GM12878 (cell line): Measurements from ENCODE around the gene FBXO3. TPM values are rescaled to one million over a fixed set of nuclear protein-coding genes. Genes with fewer than 3 reads are reported as not detected.

ENCODE experiments used
- CEBPZ ChIP-seq: fragments of 150-350 bp; IDR thresholded peaks from 2 replicates; pipeline ENCODE4 v1.6.1; 2016; ENCODE audit warnings: low read depth, low read length
- HSF1 ChIP-seq: fragments of 150-350 bp; IDR thresholded peaks from 2 replicates; pipeline ENCODE4 v1.6.1; 2014; ENCODE audit warnings: mild to moderate bottlenecking, low read depth, low read length
- IRF3 ChIP-seq: fragments of 450-650 bp; IDR thresholded peaks from 2 replicates; pipeline ENCODE4 v1.6.1; 2014; ENCODE audit warnings: mild to moderate bottlenecking
- MEF2A ChIP-seq: IDR thresholded peaks from 2 replicates; pipeline ENCODE4 v1.6.1; 2011; ENCODE audit warnings: low read depth, mild to moderate bottlenecking, low read length, moderate library complexity; ENCODE audit not compliant: insufficient read depth
- MEF2B ChIP-seq: fragments of 450-650 bp; IDR thresholded peaks from 2 replicates; pipeline ENCODE4 v1.6.1; 2018; ENCODE audit warnings: mild to moderate bottlenecking, moderate library complexity; ENCODE audit not compliant: partially characterized antibody, poor library complexity, severe bottlenecking
- MLLT1 ChIP-seq: fragments of 450-650 bp; IDR thresholded peaks from 2 replicates; pipeline ENCODE4 v1.6.1; 2016; ENCODE audit warnings: mild to moderate bottlenecking
- NR2F1 ChIP-seq: fragments of 450-650 bp; conservative IDR thresholded peaks from 2 replicates; pipeline ENCODE4 v1.6.1; 2017; ENCODE audit warnings: mild to moderate bottlenecking
- POU2F2 ChIP-seq: IDR thresholded peaks from 3 replicates; pipeline ENCODE4 v1.6.1; 2011; ENCODE audit warnings: low read depth, mild to moderate bottlenecking, low read length, borderline replicate concordance
- RCOR1 ChIP-seq: conservative IDR thresholded peaks from 2 replicates; pipeline ENCODE4 v1.6.1; 2012; ENCODE audit warnings: low read depth, low read length, improper control_type of control experiment
- WRNIP1 ChIP-seq: IDR thresholded peaks from 2 replicates; pipeline ENCODE4 v1.6.1; 2011; ENCODE audit warnings: low read depth, low read length, improper control_type of control experiment, borderline replicate concordance
- ZBTB4 ChIP-seq: fragments of 450-650 bp; formaldehyde crosslinking; IDR thresholded peaks from 2 replicates; pipeline ENCODE4 v1.4.0; 2022; ENCODE audit warnings: mild to moderate bottlenecking, moderate library complexity
- ZNF24 ChIP-seq: fragments of 450-650 bp; IDR thresholded peaks from 2 replicates; pipeline ENCODE4 v1.6.1; 2017; ENCODE audit warnings: antibody characterized with exemption, mild to moderate bottlenecking
- ZNF592 ChIP-seq: fragments of 450-650 bp; IDR thresholded peaks from 2 replicates; pipeline ENCODE4 v1.6.1; 2017; ENCODE audit warnings: mild to moderate bottlenecking, moderate library complexity
- polyA plus RNA-seq, 11 experiments: library from polyadenylated mRNA; depleted of rRNA in 4 of 11; unstranded in 6 of 11; stranded (reverse) in 5 of 11; fragments of >200 nt; fragmentation: Nextera tagmentation in 4 of 11; fragmentation: Illumina TruSeq in 1 of 11; extraction: Ambion mirVana in 4 of 11; extraction: Trizol in 1 of 11; gene quantifications; 1 replicate in 1 of 11; 2 replicates in 10 of 11; pipeline versions ENCODE4 v1.2.1 to v1.2.3, GENCODE V29; 2011 to 2016; ENCODE audit warnings: inconsistent platforms in 2 of 11, missing spikeins in 2 of 11, low read depth in 1 of 11
- total RNA-seq, 4 experiments: library from RNA; depleted of rRNA in 3 of 4; stranded (reverse); fragments of >200 nt in 3 of 4; fragmentation: Illumina TruSeq in 1 of 4; extraction: Trizol in 1 of 4; gene quantifications; 2 replicates each; pipeline versions ENCODE4 v1.2.1 to v1.2.3, GENCODE V29; 2013 to 2021

FBXO3 gene
- total and polyA plus RNA-seq, 10 of the 15 experiments (the other 5 are each of a cell fraction or from before 2014, with no cell fraction given) = 8.9 to 33.4 (median 13.8) TPM

GRCh38 chr11:33722590-33723234 lies 51.6 kb downstream of the FBXO3 start (continued):
- TF ChIP-seq IRF3 = no peak
- TF ChIP-seq ZNF24 = no peak
- no peak for TF ChIP-seq CEBPZ
- no peak for TF ChIP-seq HSF1
- no peak for TF ChIP-seq ZNF592
- no peak for TF ChIP-seq WRNIP1
- TF ChIP-seq ZBTB4 (CRISPR knock-in tag) = no peak
- no peak for TF ChIP-seq MEF2A
- no peak for TF ChIP-seq MLLT1
- TF ChIP-seq RCOR1 = no peak
- TF ChIP-seq POU2F2 = 0 out of 3 replicates have a peak, but pooled peaks have one; percentile 10
- peak; percentile 72; the same call in 1 of the 2 replicates for TF ChIP-seq NR2F1
- TF ChIP-seq MEF2B = peak; percentile 12
